ENCODE measurements around the gene NF2.

Gene NF2

DNA sequence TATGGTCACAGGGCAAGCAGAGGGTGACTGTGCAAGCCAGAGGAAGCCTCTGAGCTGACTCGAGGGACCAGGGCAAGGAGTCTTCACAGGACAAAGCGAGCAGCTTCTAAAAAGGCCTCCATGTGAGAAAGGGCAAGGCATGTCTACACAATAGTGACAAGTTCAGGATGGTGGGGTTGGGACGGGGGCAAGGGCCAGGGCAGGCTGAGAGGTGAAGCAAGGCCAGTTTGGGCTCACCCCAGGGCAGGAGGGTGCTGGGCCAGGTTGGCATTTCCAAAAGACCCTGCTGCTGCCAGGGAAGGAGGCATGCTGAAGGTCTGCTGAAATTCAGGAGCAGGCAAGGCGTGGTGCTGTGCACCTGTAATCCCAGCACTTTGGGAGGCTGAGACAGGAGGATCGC is 104.0 kb downstream of the NF2 start:
- TF ChIP-seq, protein P1, sequence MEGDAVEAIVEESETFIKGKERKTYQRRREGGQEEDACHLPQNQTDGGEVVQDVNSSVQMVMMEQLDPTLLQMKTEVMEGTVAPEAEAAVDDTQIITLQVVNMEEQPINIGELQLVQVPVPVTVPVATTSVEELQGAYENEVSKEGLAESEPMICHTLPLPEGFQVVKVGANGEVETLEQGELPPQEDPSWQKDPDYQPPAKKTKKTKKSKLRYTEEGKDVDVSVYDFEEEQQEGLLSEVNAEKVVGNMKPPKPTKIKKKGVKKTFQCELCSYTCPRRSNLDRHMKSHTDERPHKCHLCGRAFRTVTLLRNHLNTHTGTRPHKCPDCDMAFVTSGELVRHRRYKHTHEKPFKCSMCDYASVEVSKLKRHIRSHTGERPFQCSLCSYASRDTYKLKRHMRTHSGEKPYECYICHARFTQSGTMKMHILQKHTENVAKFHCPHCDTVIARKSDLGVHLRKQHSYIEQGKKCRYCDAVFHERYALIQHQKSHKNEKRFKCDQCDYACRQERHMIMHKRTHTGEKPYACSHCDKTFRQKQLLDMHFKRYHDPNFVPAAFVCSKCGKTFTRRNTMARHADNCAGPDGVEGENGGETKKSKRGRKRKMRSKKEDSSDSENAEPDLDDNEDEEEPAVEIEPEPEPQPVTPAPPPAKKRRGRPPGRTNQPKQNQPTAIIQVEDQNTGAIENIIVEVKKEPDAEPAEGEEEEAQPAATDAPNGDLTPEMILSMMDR (IDR thresholded peaks at IDR 0.05; ENCODE audit: low read depth, low read length, poor library complexity, severe bottlenecking), result no peak
- TF ChIP-seq EZH2phosphoT487 (IDR thresholded peaks at IDR 0.05; ENCODE audit: borderline replicate concordance, low read length), result no peak
- no peak overlapping the region for H3K4me3 ChIP-seq (ENCODE audit: low read length)
- no peak overlapping the region for H3K4me2 ChIP-seq (ENCODE audit: low read length)
- no peaks in the 10 kb centered on the region for H3K36me3 ChIP-seq (ENCODE audit: control insufficient read depth, low read length)
- H4K20me1 ChIP-seq (ENCODE audit: control insufficient read depth, insufficient read depth, low read depth, low read length), result 0 out of 2 replicates have a peak, but pooled peaks cover 3% of the 10 kb centered on the region
- H3K9me2 ChIP-seq (replicated peaks; ENCODE audit: control insufficient read depth, low read length), result no peaks in the 10 kb centered on the region
- no peak overlapping the region for H3K27ac ChIP-seq (ENCODE audit: low read depth, low read length)
- H3K4me1 ChIP-seq (ENCODE audit: control insufficient read depth, low read length), result peaks cover 15% of the 10 kb centered on the region
- H3K9me3 ChIP-seq (ENCODE audit: control insufficient read depth, insufficient read depth, low read length), result no peaks in the 10 kb centered on the region
- H3K27me3 ChIP-seq (ENCODE audit: control insufficient read depth, low read length), result no peaks in the 10 kb centered on the region; the same call in 1 of the 2 replicates
- H3F3A ChIP-seq (ENCODE audit: control insufficient read depth, insufficient read depth), result no peaks in the 10 kb centered on the region
- H3K79me2 ChIP-seq (ENCODE audit: control insufficient read depth, low read length), result no peaks in the 10 kb centered on the region

DNA sequence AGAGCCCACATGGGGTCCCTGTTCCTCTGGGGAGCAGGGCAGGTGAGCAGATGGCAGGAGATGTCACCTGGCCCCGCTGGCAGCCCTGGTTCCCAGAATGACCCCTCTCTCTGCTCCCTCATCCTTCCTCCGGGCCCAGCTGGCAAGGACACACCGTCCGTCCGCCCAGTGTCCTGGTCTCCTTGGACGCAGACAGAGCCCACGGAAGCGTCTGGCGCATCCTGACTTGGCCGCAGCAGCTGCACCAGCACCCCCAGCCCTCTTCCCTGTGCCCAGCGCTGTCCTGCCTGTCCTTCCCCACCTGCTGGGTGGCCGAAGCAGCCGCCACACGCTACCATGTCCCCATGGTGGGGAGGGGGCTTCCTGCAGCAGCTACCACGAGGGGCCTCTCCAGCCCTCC is 106.8 kb downstream of the NF2 start:
- H3K4me1 ChIP-seq (ENCODE audit: control insufficient read depth, low read length), result no peaks in the 10 kb centered on the region
- no peaks in the 10 kb centered on the region for H4K20me1 ChIP-seq (ENCODE audit: control insufficient read depth, insufficient read depth, low read depth, low read length)
- H3K27me3 ChIP-seq (ENCODE audit: control insufficient read depth, low read length), result no peaks in the 10 kb centered on the region
- no peaks in the 10 kb centered on the region for H3K9me2 ChIP-seq (replicated peaks; ENCODE audit: control insufficient read depth, low read length)
- H3F3A ChIP-seq (ENCODE audit: control insufficient read depth, insufficient read depth), result no peaks in the 10 kb centered on the region
- no peaks in the 10 kb centered on the region for H3K36me3 ChIP-seq (ENCODE audit: control insufficient read depth, low read length)
- H3K9me3 ChIP-seq (ENCODE audit: control insufficient read depth, insufficient read depth, low read length), result no peaks in the 10 kb centered on the region
- H3K27ac ChIP-seq (ENCODE audit: low read depth, low read length), result no peak overlapping the region
- no peaks in the 10 kb centered on the region for H3K79me2 ChIP-seq (ENCODE audit: control insufficient read depth, low read length)
- no peak overlapping the region for H3K4me2 ChIP-seq (ENCODE audit: low read length)
- no peak overlapping the region for H3K4me3 ChIP-seq (ENCODE audit: low read length)
- TF ChIP-seq, protein P1 (IDR thresholded peaks at IDR 0.05; ENCODE audit: low read depth, low read length, poor library complexity, severe bottlenecking), result no peak

DNA sequence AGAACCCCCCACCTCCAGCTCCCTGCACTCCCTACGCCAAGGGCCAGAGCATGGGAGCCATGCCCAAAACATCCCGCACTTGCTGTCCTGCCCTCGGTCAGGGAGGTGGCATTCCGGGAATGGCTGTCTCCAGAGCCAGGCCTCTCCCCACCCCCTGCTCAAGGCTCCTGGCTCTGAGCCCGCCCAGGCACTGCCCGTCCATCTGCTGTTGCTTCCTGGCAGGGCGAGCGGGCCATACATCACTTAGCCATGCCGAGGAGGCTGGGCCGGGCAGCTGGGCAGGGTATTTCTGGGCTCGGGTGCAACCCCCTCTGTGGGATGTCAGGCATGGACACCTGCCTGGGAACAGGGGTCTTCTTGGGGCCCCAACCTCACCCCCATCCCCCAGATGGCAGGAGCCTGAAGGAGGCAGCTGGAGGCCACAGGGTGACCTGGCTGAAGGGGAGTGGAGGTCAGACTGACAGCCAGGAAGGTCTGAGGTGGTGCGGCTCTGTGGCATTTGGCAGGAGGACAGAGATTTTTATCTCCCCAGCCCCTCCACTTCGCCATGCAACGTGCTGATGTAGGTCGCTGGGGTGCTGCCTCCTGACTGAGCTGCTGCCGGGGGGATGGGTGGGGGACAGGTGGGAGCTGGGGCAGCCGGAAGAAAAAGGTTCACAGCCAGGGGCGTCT is 107.6 kb downstream of the NF2 start:
- H3K4me1 ChIP-seq (ENCODE audit: control insufficient read depth, low read length), result no peaks in the 10 kb centered on the region
- H3K9me2 ChIP-seq (replicated peaks; ENCODE audit: control insufficient read depth, low read length), result no peaks in the 10 kb centered on the region
- no peak overlapping the region for H3K27ac ChIP-seq (ENCODE audit: low read depth, low read length)
- no peaks in the 10 kb centered on the region for H3K36me3 ChIP-seq (ENCODE audit: control insufficient read depth, low read length)
- TF ChIP-seq EZH2phosphoT487 (IDR thresholded peaks at IDR 0.05; ENCODE audit: borderline replicate concordance, low read length), result no peak
- TF ChIP-seq, protein P1 (IDR thresholded peaks at IDR 0.05; ENCODE audit: low read depth, low read length, poor library complexity, severe bottlenecking), result no peak
- H3K4me2 ChIP-seq (ENCODE audit: low read length), result no peak overlapping the region
- no peaks in the 10 kb centered on the region for H4K20me1 ChIP-seq (ENCODE audit: control insufficient read depth, insufficient read depth, low read depth, low read length)
- no peak overlapping the region for H3K4me3 ChIP-seq (ENCODE audit: low read length)
- H3K9me3 ChIP-seq (ENCODE audit: control insufficient read depth, insufficient read depth, low read length), result no peaks in the 10 kb centered on the region
- H3K79me2 ChIP-seq (ENCODE audit: control insufficient read depth, low read length), result no peaks in the 10 kb centered on the region
- H3K27me3 ChIP-seq (ENCODE audit: control insufficient read depth, low read length), result no peaks in the 10 kb centered on the region
- H3F3A ChIP-seq (ENCODE audit: control insufficient read depth, insufficient read depth), result no peaks in the 10 kb centered on the region
